Measurements from ENCODE around the gene PODN. TPM values are rescaled to one million over a fixed set of nuclear protein-coding genes. Genes with fewer than 3 reads are reported as not detected.

The PODN gene
- total RNA-seq, 1 experiment from 2014 or later, result not detected

DNA sequence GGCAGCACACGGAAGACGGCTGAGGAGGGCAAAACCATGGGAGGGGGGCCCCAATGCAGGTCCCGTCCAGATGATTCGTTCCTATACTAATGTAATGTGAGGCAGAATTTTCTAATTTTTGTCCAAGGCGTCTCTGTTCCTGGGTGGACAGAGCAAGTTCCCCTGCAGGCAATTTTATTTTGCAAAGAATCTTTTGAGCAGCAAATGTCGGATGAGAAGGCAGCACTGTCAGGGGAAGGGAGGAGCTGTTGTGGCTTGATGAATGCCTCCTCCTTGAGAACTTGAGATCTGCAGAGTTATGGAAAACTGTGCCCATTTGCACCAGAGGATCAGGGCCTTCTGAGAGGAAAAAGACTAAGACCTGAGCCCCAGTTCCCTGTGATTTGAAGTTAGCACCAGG lies 63.1 kb downstream of the PODN start:
- Histone ChIP-seq H2AFZ (no peak overlapping the region), H3F3A (ENCODE audit: insufficient read depth, low read depth) (no peaks in the 10 kb centered on the region), H3K36me3 (ENCODE audit: low read depth) (no peaks in the 10 kb centered on the region), H3K4me1 (replicated peaks; ENCODE audit: insufficient read depth) (no peaks in the 10 kb centered on the region), H3K4me3 (no peak overlapping the region), H3K79me2 (ENCODE audit: low read depth) (no peaks in the 10 kb centered on the region), H3K27ac (no peak overlapping the region), H3K27me3 (ENCODE audit: insufficient read depth, low read depth) (no peaks in the 10 kb centered on the region), H3K9me2 (ENCODE audit: insufficient read depth) (no peaks in the 10 kb centered on the region), H3K9me3 (ENCODE audit: insufficient read depth, low read depth) (no peaks in the 10 kb centered on the region), H4K20me1 (ENCODE audit: insufficient read depth) (no peaks in the 10 kb centered on the region), H3K4me2 (no peak overlapping the region)
- ChIA-PET POLR2A (ENCODE audit: unreplicated experiment) (no interaction called here), CTCF (no interaction called here)
- no peak for DNase-seq
- BruUV-seq (replicated peaks), result no TSS peak
- intact Hi-C loops (cut with micrococcal nuclease; ENCODE audit: unreplicated experiment), result no loop called here
- TF ChIP-seq, protein P1, sequence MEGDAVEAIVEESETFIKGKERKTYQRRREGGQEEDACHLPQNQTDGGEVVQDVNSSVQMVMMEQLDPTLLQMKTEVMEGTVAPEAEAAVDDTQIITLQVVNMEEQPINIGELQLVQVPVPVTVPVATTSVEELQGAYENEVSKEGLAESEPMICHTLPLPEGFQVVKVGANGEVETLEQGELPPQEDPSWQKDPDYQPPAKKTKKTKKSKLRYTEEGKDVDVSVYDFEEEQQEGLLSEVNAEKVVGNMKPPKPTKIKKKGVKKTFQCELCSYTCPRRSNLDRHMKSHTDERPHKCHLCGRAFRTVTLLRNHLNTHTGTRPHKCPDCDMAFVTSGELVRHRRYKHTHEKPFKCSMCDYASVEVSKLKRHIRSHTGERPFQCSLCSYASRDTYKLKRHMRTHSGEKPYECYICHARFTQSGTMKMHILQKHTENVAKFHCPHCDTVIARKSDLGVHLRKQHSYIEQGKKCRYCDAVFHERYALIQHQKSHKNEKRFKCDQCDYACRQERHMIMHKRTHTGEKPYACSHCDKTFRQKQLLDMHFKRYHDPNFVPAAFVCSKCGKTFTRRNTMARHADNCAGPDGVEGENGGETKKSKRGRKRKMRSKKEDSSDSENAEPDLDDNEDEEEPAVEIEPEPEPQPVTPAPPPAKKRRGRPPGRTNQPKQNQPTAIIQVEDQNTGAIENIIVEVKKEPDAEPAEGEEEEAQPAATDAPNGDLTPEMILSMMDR (conservative IDR thresholded peaks at IDR 0.05), result no peak
- TF ChIP-seq EZH2 (IDR thresholded peaks at IDR 0.05; ENCODE audit: low read depth), result no peak

DNA sequence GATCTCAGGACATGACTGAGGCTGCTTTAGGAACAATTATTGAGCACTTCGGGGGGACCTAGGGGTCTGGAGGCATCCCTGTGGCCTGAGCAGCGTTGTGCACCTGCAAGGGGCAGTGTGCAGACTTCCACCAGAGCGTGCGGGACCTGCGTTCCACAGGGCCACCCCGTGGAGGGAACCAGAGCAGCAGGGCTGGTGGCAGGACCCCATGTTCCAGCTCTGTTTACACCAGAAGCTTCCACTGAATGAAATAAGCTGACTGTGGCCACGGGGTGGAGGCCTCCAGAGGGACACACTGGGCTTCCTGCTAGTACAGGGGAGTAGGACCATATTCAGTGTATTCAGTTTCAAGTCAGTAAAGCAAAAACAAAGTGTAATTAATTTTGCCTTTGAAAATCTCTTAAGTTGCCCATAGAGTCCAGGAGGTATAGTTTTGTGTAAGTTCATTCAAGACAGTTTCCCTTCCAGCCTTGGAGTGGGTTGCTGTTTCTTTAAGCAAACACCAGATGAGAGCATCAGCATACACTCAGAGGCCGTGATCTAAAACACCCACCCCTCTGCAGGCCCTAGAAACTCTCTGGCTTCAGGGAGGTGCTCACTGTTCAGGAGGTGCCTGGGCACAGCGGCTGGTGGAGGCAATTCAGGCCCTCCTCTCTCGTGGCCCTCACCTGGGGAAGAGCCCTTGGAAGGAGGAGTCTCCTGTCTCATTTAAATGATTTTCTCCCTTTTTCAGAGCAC lies 63.8 kb downstream of the PODN start:
- Histone ChIP-seq H3K4me2 (no peak overlapping the region), H3K36me3 (ENCODE audit: low read depth) (no peaks in the 10 kb centered on the region), H3K4me1 (replicated peaks; ENCODE audit: insufficient read depth) (no peaks in the 10 kb centered on the region), H4K20me1 (ENCODE audit: insufficient read depth) (no peaks in the 10 kb centered on the region), H3K4me3 (no peak overlapping the region), H3F3A (ENCODE audit: insufficient read depth, low read depth) (no peaks in the 10 kb centered on the region), H3K9me3 (ENCODE audit: insufficient read depth, low read depth) (no peaks in the 10 kb centered on the region), H3K79me2 (ENCODE audit: low read depth) (no peaks in the 10 kb centered on the region), H2AFZ (no peak overlapping the region), H3K9me2 (ENCODE audit: insufficient read depth) (no peaks in the 10 kb centered on the region), H3K27ac (no peak overlapping the region), H3K27me3 (ENCODE audit: insufficient read depth, low read depth) (no peaks in the 10 kb centered on the region)
- TF ChIP-seq, protein P1 (conservative IDR thresholded peaks at IDR 0.05), result no peak
- TF ChIP-seq EZH2 (IDR thresholded peaks at IDR 0.05; ENCODE audit: low read depth), result no peak
- intact Hi-C loops (cut with micrococcal nuclease; ENCODE audit: unreplicated experiment), result no loop called here
- no TSS peak for BruUV-seq (replicated peaks)
- no peak for DNase-seq
- CTCF ChIA-PET, result no interaction called here
- POLR2A ChIA-PET (ENCODE audit: unreplicated experiment), result no interaction called here

- no peak for DNase-seq
Observed at GRCh38 chr1:53126495-53126894, 64.5 kb downstream of the PODN start.

More at GRCh38 chr1:53126495-53126894, 64.5 kb downstream of the PODN start:
- POLR2A ChIA-PET (ENCODE audit: unreplicated experiment), result no interaction called here
- CTCF ChIA-PET, result no interaction called here
- Histone ChIP-seq H3K4me1 (replicated peaks; ENCODE audit: insufficient read depth) (no peaks in the 10 kb centered on the region), H3F3A (ENCODE audit: insufficient read depth, low read depth) (no peaks in the 10 kb centered on the region), H3K9me2 (ENCODE audit: insufficient read depth) (no peaks in the 10 kb centered on the region), H3K36me3 (ENCODE audit: low read depth) (no peaks in the 10 kb centered on the region), H3K4me3 (no peak overlapping the region), H2AFZ (no peak overlapping the region), H4K20me1 (ENCODE audit: insufficient read depth) (no peaks in the 10 kb centered on the region), H3K4me2 (no peak overlapping the region), H3K27me3 (ENCODE audit: insufficient read depth, low read depth) (no peaks in the 10 kb centered on the region), H3K9me3 (ENCODE audit: insufficient read depth, low read depth) (no peaks in the 10 kb centered on the region), H3K27ac (no peak overlapping the region), H3K79me2 (ENCODE audit: low read depth) (no peaks in the 10 kb centered on the region)
- intact Hi-C loops (cut with micrococcal nuclease; ENCODE audit: unreplicated experiment), result no loop called here
- TF ChIP-seq, protein P1 (conservative IDR thresholded peaks at IDR 0.05), result no peak
- TF ChIP-seq EZH2 (IDR thresholded peaks at IDR 0.05; ENCODE audit: low read depth), result no peak
- no TSS peak for BruUV-seq (replicated peaks)
